ENCODE data around the gene CAPN2.

CAPN2 gene

GRCh38 chr1:223756806-223757700, 44.7 kb downstream of the CAPN2 start:
- in situ Hi-C loops (cut with HindIII; ENCODE audit: low sequenced_read_pairs): no loop called here

GRCh38 chr1:223758734-223759133, 46.4 kb downstream of the CAPN2 start:
- in situ Hi-C loops (cut with HindIII; ENCODE audit: low sequenced_read_pairs): no loop called here

GRCh38 chr1:223759273-223759672, 46.9 kb downstream of the CAPN2 start:
- in situ Hi-C loops (cut with HindIII; ENCODE audit: low sequenced_read_pairs): no loop called here

- in situ Hi-C loops (cut with HindIII; ENCODE audit: low sequenced_read_pairs): no loop called here
Measured at GRCh38 chr1:223760833-223761232, 48.5 kb downstream of the CAPN2 start.

- in situ Hi-C loops (cut with HindIII; ENCODE audit: low sequenced_read_pairs): no loop called here
Measured at GRCh38 chr1:223761411-223761810, 49.1 kb downstream of the CAPN2 start.

- in situ Hi-C loops (cut with HindIII; ENCODE audit: low sequenced_read_pairs): no loop called here
Measured at GRCh38 chr1:223763251-223763650, 50.9 kb downstream of the CAPN2 start.

- in situ Hi-C loops (cut with HindIII; ENCODE audit: low sequenced_read_pairs): no loop called here
Measured at GRCh38 chr1:223763881-223764280, 51.5 kb downstream of the CAPN2 start.

- in situ Hi-C loops (cut with HindIII; ENCODE audit: low sequenced_read_pairs): no loop called here
Measured at GRCh38 chr1:223765036-223765718, 52.8 kb downstream of the CAPN2 start.

GRCh38 chr1:223765719-223766340, 53.5 kb downstream of the CAPN2 start:
- in situ Hi-C loops (cut with HindIII; ENCODE audit: low sequenced_read_pairs): no loop called here

- in situ Hi-C loops (cut with HindIII; ENCODE audit: low sequenced_read_pairs): no loop called here
Measured at GRCh38 chr1:223770621-223771315, 58.4 kb downstream of the CAPN2 start.

GRCh38 chr1:223771469-223771813, 59.1 kb downstream of the CAPN2 start:
- in situ Hi-C loops (cut with HindIII; ENCODE audit: low sequenced_read_pairs): no loop called here

- in situ Hi-C loops (cut with HindIII; ENCODE audit: low sequenced_read_pairs): no loop called here
Measured at GRCh38 chr1:223771814-223772770, 59.8 kb downstream of the CAPN2 start.

GRCh38 chr1:223772771-223773160, 60.4 kb downstream of the CAPN2 start:
- in situ Hi-C loops (cut with HindIII; ENCODE audit: low sequenced_read_pairs): no loop called here

GRCh38 chr1:223774134-223774814, 61.9 kb downstream of the CAPN2 start:
- in situ Hi-C loops (cut with HindIII; ENCODE audit: low sequenced_read_pairs): no loop called here

- in situ Hi-C loops (cut with HindIII; ENCODE audit: low sequenced_read_pairs): no loop called here
Measured at GRCh38 chr1:223775054-223775453, 62.7 kb downstream of the CAPN2 start.

- in situ Hi-C loops (cut with HindIII; ENCODE audit: low sequenced_read_pairs): no loop called here
Measured at GRCh38 chr1:223775711-223776074, 63.4 kb downstream of the CAPN2 start.

- in situ Hi-C loops (cut with HindIII; ENCODE audit: low sequenced_read_pairs): no loop called here
Measured at GRCh38 chr1:223776075-223776814, 63.9 kb downstream of the CAPN2 start.

- in situ Hi-C loops (cut with HindIII; ENCODE audit: low sequenced_read_pairs): no loop called here
Measured at GRCh38 chr1:223776826-223777454, 64.6 kb downstream of the CAPN2 start.

Data from endothelial cell of hepatic sinusoid (primary cell).